AG08395 (cell line): Measurements from ENCODE around the gene CCDC77.
A peak's percentile ranks its signal among the peaks of the same experiment; 100 is the strongest.

Source experiments
- DNase-seq: peaks from one replicate; pipeline ENCODE4 v3.0.0; 2012; ENCODE audit warnings: mixed read lengths, low spot score

CCDC77 gene

DNA sequence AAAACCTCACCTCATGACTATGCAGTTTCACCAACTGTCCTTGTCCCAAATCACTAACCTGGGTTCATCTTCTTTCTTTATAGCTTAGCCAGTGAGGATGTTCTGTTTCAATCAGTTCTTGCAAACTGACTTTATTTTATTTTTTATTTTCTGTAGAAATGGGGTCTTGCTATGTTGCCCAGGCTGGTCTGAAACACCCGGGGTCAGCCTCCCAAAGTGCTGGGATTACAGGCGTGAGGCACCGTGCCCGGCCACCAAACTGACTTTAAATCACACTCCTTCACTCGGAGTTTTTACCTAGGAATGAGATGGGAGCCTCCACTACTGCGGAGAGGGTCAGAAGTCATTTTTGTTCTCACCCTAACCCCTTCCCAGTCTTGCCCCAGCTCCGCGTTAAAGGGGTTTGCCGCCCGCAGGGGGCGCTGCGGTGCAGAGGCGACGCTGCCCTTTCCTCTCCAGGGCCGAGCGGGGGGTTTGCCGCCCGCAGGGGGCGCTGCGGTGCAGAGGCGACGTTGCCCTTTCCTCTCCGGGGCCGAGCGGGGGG, 51.3 kb downstream of the CCDC77 start:
- DNase-seq = no peak

DNA sequence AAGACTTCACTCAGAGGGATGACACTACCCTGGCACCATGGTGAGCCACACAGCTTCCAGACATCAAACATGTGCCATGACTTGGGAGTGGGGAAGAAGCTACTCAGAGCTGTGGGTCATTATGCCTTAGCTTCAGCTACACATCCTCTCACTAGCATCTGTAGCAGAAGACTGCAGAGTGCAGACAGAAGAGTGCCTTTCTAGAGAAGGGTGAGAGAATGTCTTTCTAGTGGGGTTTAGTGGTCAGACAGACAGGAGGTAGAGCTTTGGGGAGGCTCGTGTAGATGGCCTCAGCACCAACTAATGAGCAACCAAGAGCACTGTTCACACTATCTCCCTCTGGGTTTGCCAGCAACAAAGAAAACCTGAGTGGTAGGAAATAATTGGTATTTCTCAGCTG, 53.4 kb downstream of the CCDC77 start:
- no peak for DNase-seq

DNA sequence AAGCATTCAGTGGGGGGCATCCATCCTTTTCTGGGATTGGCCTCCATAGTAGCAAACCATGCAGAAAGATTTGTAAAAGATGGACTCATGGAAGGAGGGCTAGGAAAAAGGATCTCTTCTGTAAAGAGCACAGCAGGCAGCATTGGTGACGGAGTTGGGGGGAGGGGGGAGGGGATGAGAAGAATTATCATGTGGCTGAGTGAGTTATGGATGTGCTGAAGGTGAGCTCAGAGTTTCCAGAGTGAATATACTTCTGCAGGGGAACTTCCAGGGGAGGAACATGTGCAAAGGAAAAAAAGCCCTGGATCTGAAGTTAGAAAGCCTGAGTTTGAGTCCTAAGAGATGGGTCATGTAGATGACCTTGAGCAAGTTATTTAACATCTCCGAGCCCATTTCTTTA, 54.4 kb downstream of the CCDC77 start:
- no peak for DNase-seq

DNA sequence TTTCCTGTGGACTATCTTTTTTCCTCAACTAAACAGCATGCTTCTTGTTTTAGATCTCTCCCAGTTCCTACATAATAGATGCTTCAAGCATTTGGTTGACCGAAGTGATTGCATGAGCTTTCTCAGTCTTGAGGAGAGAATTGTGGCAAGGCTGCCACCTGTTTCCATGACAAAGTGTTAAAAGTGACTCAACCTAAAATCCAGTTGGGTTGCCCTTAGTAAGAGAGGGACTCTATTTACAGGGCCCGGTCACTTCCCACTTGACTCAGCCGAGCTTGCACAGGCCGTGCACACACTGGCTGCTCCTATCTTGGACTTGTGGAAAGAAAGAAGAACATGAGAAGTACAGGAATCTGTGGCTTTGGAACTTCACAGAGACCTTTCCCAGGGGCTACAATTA, 56.2 kb downstream of the CCDC77 start:
- DNase-seq = no peak

DNA sequence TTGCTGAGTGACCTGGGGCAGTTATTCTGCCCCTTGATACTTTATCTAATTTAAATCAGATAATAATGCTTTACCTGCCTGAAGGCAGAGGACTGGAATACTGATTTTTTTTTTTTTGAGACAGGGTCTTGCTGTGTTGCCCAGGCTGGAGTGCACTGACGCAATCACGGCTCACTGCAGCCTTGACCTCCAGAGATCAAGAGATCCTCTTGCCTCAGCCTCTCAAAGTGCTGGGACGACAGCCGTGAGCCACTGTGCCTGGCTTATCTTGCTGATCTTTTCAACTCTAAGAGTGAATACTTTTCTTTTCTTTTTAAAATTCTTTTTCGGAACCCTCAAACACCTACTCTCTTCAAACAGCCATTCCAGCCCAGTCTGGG, 57.6 kb downstream of the CCDC77 start:
- DNase-seq = no peak

DNA sequence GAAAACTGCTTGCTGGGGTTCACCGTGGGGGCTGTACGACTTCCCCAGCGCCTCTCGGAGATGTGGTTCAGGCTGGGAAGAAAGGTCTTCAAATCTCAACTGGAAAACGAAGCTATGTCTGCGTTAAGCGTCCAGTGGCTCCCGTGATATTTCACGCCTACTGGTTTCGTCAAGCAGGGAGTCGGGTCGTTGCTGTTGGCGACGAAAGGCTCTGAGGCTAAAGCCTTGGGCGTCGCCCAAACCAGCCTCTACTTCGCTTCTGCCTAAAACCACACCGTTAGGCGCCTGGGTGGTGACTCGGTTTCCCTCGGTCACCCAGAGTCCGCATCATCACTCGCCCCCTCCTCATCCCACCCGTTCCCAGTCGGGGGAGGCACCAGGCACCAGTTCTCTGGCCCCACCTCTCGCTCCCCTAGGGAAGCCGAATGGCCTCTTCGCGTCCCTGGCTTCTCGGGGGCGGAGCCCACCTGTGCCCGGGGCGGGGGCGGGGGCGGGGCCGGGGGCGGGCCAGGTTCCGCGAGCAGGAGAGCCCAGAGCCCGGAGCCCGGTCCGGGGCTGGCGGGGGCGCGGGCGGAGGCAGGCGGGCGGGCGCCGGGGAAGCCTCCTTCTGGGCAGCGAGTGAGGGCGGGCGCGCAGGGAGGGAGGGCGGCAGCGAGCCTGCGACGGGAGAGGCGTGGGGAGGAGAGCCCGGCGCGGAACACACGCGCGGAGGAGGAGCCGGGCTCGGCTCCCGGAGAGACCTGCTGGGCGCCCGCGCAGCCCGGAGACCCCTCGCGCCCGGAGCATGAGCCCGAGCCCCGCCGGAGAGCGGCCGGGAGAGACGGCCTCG, 58.2 kb downstream of the CCDC77 start, which contains the start of gene B4GALNT3:
Gene B4GALNT3, plus strand, starts transcription at position 510 of the 829 bp plus-strand sequence. CDS start 438 bp downstream, outside the sequence.
- DNase-seq = peak; percentile 40

DNA sequence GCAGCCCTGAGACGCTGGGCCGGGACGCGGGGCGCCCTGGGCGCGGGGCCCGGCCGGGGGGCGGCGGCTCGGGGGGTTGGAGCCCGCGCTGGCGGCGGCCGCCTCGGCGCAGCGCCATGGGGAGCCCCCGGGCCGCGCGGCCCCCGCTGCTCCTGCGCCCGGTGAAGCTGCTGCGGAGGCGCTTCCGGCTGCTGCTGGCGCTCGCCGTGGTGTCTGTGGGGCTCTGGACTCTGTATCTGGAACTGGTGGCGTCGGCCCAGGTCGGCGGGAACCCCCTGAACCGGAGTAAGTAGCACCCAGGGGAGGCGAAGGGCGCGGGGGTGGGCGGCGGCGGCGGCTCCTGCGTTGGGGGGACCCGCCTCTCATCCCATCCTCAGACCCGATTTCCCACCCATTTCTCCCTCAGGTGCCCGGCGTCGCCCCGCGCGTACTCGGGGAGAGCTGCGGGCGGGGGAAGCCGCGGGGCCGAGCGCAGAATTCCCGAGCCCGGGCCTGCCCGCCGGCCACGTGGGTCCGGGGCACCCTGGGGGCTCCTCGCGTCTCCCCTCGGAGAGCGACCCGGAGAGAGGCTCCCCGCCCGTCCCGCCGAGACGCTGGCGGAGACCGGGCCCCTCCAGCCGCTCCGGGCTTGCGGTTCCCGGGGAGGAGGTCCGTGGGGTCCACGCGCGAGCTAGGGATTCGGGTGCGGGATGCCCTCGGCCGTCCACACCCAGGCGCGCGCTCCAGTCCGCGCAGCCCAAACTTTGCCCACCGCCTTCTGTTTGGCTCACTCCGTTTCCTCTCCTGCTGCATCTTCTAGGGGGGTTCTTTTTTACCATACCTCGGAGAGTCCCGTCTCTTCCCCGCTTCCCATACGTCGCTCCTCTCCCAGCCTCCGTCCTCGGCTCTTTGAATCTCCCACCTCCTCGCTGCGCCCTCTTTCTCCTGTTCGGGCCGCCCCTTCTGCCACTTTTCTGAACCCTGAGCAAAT, 59.1 kb downstream of the CCDC77 start:
- peak; percentile 21 for DNase-seq

DNA sequence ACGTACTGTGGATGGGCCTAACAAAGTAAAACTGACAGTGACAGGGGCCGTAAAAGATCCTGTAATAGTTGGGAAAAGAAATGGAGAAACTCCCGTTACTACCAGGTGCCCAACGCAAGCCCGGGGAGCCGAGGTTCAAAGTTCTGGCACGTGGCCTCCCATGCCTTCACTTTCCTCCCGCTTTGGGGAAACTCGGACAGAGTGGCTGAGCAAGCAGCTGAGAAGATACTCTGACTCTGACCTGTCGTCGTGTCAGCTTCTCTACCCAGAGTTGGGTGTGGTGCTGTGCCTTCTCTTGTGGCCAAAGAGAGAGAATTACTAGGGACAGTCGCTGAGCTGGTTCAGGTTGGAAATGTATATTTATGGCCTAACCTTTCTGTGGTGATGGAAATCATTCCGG, 60.0 kb downstream of the CCDC77 start:
- DNase-seq = no peak

DNA sequence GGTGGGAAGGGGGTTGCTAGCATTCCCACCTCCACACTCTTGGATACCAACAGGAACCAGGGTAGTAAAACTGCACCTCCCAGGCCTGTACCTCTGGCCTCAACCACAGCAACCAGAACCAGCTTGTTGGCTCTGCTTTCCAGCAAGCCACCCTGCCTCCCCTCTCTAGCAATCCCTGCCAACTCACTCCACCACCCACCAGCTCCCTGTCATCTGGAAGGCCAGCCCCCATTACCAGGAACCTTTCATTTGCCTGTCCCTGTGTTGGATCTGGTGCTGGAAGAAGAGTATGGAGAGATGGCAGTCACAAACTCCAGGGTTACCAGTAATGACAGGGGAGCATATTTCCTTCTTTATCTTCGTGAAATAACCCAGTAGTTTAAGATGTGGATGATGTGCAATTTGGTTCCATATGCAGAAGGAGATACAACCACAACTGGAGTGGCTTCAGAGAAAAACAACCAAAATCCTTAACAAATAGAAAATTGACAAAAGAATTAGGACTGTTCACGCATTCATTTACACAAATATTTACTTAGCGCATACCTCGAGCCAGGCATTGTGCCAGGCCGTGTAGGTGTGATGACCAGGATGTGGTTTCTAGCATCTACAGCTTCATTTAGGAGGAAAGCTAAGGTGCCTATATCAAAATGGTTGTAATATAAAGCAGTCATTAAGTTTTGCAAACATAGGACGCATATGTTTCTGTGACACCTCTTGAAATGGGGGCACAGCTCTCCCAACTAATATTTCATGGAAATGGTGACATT, 61.7 kb downstream of the CCDC77 start:
- no peak for DNase-seq

DNA sequence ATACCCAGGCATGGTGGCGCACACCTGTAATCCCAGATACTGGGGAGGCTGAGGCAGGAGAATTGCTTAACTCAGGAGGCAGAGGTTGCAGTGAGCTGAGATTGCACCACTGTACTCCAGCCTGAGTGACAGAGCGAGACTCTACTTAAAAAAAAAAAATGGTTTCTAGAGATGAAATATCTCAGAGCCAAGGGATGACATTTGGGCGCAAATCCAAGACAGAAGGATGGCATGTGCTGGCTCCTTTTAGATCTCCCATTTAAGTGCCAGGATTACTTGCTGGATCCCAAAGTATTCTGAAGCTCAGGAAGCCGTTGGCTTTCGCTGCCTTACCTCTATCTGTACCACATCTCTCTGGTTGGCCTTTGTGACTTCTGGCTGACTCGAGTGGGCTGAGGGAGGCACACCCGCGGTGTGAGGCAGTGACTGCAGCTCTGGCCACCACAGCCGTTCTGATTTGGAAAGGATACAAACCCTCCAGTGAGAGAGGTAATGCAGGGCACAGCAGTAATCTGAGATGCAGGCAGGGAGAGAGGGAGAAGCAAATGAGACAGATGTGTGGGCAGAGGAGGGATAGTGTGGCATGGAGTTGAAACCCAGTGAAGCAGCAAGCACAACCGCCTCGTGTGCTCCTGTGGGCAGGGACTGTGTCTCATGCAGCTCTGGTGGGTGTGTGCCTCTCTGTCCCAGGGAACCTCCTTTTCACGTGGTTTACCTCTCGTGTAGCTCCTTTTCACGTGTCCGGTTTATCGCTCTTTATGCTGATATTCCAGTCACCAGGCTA, 63.2 kb downstream of the CCDC77 start:
- DNase-seq = no peak

DNA sequence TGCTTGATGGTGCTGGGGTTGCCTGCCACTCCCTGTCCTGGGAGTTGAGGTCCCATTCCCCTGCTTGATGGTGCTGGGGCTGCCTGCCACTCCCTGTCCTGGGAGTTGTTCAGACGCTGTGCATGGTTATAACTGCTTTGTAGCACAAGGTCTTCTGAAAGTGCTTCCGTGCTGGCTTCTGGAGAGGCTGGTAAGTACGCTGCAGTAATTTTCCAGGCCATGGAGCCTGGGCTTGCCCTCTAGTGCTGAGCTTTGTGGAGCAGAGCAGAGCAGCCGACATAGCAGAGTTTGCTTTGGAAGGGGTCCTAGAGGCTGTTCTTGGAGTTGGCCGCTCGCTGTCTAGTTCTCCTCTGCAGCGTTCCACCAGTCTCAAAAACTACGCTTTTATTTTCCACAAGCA, 64.6 kb downstream of the CCDC77 start:
- DNase-seq = no peak

DNA sequence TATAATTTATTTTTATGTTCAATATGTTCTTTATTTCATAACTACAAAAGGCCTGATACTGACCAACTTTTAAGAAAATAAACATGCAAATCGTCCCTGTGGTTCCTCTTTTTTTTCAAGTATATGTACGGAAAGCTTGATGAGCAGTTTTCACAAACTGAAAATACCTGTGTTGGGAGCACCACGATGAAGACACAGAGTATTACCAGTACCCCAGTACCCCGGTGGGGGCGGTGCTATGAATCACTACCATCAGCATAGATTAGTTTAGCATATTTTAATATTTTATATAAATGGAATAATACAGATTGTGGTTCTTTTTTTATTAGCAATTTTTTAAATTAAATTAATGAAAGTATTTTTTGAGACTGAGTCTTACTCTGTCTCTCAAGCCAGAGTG, 65.3 kb downstream of the CCDC77 start:
- DNase-seq = no peak

DNA sequence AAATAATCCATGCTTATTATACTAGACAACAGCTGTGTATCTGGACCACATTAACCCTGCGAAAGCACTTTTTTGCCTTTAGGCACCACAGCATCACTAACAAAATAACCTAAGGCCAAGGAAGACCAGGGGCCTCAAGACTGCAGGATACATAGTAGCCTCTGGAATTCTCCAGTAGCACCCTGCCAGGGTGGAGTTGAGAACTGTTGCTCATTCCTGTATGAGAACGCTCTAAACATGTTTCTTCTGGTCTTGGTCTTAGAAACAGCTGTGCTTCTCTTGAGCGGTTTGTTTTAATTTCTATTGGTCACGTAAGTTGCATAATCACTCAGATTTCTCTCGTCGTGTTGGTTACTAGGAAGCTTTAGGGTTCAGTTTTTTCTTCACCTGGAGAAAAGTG, 66.1 kb downstream of the CCDC77 start:
- DNase-seq = peak; percentile 32

DNA sequence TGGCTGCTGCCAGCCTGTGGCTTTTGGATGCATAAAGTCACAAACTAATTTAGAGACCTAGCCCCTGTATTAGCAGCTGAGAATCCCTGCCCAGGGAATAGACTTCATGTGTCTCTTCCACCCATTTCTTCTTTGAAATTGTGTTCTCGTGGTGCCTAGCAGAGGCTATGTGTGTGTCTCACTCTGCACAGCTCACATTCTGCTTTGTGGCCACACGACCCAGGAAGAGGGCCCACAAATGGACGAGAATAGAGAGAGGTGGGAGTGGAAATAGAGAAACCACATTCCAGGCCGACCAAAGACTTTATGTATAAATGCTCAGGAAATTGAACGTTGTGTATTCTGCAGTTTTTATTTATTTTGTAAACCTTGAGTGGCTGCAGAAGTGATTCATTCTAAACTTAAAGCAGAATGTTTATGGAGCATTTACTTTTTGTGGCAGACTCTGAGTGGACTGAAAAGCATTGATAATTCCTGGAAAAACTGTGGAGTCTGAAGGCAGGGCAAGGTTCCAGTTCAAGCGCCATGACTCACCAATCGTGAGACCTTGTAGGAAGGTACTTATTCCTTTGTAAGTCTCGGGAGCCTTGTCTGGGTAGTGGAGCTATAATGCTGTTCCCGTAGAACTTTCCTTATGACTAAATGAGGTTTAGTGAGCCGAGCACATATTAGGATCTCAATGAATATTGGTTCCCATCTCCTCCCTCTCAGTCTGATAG, 67.4 kb downstream of the CCDC77 start:
- DNase-seq = no peak

DNA sequence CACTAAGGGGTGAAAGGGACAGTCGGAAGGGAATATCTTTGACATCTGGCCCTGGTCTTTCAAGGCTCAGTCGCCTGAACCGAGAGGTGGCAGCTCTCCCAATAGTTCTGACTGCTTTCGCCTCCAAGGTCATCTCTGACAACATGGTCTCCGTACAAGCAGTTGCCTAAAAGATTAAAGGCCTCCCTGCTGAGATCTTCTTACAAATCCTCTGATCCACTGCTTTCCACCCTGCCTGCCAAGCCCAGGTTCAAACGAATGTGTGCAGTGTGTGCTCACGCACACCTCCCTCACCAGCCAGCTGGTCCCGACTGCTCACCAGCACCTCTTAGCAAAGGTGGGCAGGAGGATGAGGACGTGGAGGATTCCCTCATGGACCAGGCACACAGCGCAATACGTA, 68.7 kb downstream of the CCDC77 start:
- DNase-seq = no peak

DNA sequence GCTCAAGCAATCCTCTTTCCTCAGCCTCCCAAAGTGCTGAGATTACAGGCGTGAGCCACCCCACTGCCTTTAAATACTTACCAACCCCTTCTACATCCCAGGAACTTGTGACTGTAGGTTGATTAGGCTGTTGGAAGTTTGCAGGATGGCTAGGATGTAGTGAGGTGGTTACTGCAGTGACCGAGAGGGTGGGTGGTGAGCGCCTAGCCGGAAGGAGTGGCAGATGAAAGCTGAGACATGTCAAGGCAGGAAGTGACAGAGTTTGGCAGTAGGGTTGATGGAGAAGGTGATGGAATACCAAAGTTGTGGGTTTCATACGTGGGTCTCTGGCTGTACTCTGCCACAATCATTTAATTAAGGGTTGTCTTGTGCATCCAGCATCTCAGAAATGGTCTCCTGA, 71.8 kb downstream of the CCDC77 start:
- DNase-seq = no peak

DNA sequence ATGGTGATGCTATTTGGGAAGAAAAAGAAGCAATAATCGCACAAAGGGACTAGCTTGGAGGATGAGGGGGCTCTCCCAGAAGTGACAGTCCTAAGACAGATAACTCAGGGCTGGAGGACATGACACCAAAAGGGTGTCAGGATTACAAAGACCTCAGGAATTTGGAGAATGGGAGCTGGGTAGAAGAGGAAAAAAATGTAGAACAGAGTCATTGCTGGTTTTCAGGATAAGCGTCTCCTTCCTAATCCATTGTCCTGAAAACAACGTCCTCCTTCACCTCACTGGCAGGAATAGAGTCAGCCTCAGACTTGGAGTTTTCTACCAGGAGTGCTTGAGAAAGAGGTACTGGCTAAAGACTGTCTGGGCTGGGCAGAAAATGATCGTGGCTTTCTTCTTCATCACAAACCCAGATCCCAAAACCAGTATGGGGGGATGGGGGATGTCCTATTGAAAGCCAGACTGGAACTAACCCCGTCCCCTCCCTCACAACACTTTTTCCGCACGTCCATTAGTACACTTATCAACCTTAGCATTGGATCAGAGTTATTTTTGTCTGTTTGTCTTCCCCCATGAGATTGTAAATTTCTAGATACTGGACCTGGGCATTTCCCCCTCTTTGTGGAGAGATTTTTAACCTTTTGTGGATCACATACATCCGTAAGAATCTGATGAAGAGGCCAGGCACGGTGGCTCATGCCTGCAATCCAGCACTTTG, 72.6 kb downstream of the CCDC77 start:
- peak; percentile 53 for DNase-seq

DNA sequence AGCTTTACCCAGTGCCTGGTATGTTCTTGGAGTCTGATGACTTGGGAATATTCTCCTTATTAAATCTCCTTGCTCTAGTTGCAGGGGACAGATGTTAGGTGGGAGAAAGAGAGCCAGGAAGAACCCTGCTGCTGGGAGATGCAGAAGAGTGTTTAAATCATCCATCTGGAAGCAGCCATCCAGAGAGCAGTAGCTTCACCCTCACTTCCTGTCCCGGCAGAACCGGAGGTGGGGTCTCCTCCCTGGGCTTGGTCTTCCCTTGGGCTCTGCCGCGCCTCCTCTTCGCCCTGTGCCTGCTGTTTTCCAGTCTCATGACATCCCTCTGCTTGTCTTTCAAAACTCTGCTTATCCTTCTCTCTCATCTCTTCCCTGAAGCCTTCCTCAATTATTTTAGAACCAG, 73.8 kb downstream of the CCDC77 start:
- DNase-seq = no peak

DNA sequence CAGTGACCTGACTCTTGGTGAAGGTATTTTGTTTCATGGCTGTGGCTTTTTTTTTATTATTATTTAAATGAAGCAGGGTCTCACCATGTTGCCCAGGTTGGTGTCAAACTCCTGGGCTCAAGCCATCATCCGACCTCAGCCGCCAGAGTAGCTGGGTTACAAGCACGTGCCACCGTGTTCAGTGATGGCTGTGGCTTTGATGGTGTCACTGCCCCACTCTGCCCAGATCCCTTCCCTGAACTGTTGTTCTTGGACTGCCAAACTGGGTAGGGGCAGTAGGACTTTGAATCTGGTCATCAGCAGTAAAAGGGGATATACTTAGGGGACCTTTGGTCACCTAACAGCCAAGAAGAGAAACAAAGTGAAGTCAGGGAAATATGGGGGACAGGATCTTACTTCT, 77.7 kb downstream of the CCDC77 start:
- no peak for DNase-seq
